HG03457 (cell line): ENCODE data around the gene OTUD3.

Experiments used
- ATAC-seq: cut with Tn5 transposase; IDR thresholded peaks from one replicate; pipeline ENCODE4 v1.9.1; 2021; ENCODE audit warnings: moderate number of reproducible peaks; ENCODE audit not compliant: unreplicated experiment

OTUD3 gene

GRCh38 chr1:19945914-19946313 lies 63.7 kb downstream of the OTUD3 start:
- ATAC-seq: no peak

GRCh38 chr1:19946331-19946751 lies 64.1 kb downstream of the OTUD3 start:
- ATAC-seq: no peak

GRCh38 chr1:19946971-19947370 lies 64.8 kb downstream of the OTUD3 start:
- ATAC-seq: no peak

GRCh38 chr1:19949016-19949415 lies 66.8 kb downstream of the OTUD3 start:
- ATAC-seq: no peak

DNA sequence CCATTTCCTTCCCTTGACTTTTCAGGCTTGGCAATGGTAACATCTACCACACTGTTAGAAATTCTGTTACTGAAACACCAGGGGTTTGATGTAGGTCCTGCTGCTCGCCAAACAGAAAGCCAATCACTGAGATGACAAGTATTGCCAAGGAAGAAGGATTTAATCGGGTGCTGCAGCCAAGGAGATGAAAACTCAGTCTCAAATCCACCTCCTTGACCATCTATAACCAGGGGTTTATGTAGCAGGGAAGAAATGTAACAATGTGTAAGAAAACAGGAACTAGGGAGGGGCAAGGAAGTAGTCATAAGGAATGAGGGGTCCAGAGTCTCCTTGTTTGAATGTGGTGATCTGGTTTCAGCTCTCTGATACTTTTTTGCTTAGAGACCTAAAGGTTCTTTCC lies 71.9 kb downstream of the OTUD3 start:
- ATAC-seq: no peak

- ATAC-seq: no peak
These were observed 73.5 kb downstream of the OTUD3 start for GRCh38 chr1:19955534-19956170.

- no peak for ATAC-seq
These were observed 75.6 kb downstream of the OTUD3 start for GRCh38 chr1:19957779-19958178.

DNA sequence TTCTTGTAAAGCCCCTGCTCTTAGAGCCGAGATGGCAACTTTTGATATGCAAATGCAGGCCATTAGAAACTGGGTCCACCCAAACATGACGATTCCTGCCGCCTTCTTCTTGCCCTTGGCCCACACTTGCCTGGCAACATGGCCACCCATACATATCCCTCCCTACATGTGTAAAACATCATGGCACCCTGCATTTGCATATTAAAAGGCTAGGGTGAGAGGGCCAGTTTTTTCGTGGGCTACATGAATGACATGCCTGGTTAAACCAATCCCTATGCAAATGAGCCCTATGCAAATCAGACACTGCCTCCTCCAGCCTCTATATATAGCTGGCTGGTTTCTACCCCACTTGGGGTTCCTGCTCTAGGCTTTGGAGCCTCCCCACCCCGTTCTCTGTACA lies 78.4 kb downstream of the OTUD3 start:
- no peak for ATAC-seq
